Subcutaneous adipose tissue (tissue), 4 donors: ENCODE measurements around the gene CYP39A1. TPM values are rescaled to one million over a fixed set of nuclear protein-coding genes. Genes with fewer than 3 reads are reported as not detected.

Experiments used
- CTCF ChIP-seq: fragments of 450-650 bp; IDR thresholded peaks from one replicate; pipeline ENCODE4 v1.5.1; 2016; ENCODE audit warnings: low read depth, mild to moderate bottlenecking, control low read depth, antibody characterized with exemption, moderate library complexity
- total RNA-seq, 4 donors: library from RNA; depleted of rRNA; stranded (reverse); fragments of >200 nt; gene quantifications; one replicate each; pipeline ENCODE4 v1.1.0, GENCODE V29; 2016

Gene CYP39A1
- total RNA-seq: 1 to 10 TPM in 2 of 4 donors, under 1 TPM in 2; 0.88 to 2.0 (median 1.1) TPM

- no peak for TF ChIP-seq CTCF
These were observed at the start of gene CYP39A1, which contains the start of gene SLC25A27 for GRCh38 chr6:46652603-46653438. Gene CYP39A1, minus strand, starts transcription at chr6:46652818. Its CDS starts 236 bp downstream, at chr6:46652582. Gene SLC25A27, plus strand, starts transcription at chr6:46652975. Its CDS starts 218 bp downstream, at chr6:46653193.

- TF ChIP-seq CTCF: no peak
These were observed 47.4 kb upstream of the CYP39A1 start for GRCh38 chr6:46699970-46700369.

DNA sequence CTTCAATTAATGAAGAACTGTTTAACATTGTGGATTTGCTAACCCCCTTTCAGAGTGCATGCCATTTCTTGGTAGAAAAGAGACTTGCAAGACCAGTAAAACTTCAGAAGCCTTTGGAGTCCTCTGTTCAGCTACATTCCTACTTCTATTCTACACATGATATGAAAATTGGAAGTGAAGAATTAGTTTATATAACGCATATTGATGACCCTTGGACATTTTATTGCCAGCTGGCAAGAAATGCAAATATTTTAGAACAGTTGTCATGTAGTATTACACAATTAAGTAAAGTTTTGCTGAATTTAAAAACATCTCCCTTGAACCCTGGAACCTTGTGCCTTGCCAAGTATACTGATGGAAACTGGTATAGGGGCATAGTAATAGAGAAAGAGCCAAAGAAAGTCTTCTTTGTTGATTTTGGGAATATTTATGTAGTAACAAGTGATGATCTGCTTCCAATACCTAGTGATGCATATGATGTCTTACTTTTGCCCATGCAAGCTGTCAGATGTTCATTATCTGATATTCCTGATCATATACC is 38.4 kb upstream of the CYP39A1 start:
- TF ChIP-seq CTCF: no peak

GRCh38 chr6:46690141-46690755 is 37.6 kb upstream of the CYP39A1 start:
- TF ChIP-seq CTCF: no peak

- TF ChIP-seq CTCF: no peak
These were observed 37.0 kb upstream of the CYP39A1 start for GRCh38 chr6:46689657-46690056.

DNA sequence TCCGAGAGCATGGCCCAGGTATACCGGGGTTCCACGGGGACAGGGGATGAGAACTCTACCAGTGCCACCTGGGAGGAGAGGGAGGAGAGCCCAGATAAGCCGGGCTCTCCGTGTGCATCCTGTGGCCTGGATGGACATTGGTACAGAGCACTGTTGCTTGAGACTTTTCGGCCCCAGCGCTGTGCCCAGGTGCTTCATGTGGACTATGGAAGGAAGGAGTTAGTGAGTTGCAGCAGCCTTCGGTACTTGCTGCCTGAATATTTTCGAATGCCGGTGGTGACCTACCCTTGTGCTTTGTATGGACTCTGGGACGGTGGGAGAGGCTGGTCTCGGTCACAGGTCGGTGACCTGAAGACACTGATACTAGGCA is 36.3 kb upstream of the CYP39A1 start:
- no peak for TF ChIP-seq CTCF
